Measurements from ENCODE around the gene SERPINB13.

DNA sequence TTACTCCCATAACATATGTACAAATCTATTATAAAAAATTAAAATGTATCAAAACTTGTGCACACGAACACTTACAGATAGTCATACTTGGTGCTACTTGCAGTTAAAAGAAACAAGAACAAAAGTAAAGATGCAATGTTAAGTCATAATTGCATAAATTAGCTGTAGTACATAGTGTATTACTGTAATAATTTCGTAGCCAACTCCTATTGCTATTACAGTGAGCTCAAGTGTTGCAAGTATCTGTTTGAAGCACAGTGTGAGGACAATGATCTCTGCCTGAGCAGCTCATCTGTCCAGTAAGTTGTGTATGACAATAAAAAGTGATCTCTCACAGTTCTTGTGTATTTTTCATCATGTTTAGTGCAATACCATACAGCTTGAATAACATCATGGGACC is 7.5 kb upstream of the SERPINB13 start:
- TF ChIP-seq, protein P1, sequence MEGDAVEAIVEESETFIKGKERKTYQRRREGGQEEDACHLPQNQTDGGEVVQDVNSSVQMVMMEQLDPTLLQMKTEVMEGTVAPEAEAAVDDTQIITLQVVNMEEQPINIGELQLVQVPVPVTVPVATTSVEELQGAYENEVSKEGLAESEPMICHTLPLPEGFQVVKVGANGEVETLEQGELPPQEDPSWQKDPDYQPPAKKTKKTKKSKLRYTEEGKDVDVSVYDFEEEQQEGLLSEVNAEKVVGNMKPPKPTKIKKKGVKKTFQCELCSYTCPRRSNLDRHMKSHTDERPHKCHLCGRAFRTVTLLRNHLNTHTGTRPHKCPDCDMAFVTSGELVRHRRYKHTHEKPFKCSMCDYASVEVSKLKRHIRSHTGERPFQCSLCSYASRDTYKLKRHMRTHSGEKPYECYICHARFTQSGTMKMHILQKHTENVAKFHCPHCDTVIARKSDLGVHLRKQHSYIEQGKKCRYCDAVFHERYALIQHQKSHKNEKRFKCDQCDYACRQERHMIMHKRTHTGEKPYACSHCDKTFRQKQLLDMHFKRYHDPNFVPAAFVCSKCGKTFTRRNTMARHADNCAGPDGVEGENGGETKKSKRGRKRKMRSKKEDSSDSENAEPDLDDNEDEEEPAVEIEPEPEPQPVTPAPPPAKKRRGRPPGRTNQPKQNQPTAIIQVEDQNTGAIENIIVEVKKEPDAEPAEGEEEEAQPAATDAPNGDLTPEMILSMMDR (IDR thresholded peaks at IDR 0.05) = no peak
- no peak for TF ChIP-seq POLR2A (IDR thresholded peaks at IDR 0.05)
- no peak for TF ChIP-seq EP300 (IDR thresholded peaks at IDR 0.05)
- TF ChIP-seq POLR2AphosphoS5 (IDR thresholded peaks at IDR 0.05) = no peak

Measured in suprapubic skin (tissue), 4 donors.